Prostate gland (tissue), 2 donors: ENCODE measurements around the gene C8A.

Experiments used
- POLR2AphosphoS5 ChIP-seq: sonication (generic); formaldehyde crosslinking; IDR thresholded peaks from one replicate; pipeline ENCODE4 v1.6.1; 2017; ENCODE audit warnings: antibody characterized with exemption
- TF ChIP-seq, protein P1 (sequence below), 4 experiments: fragments of 200-600 bp in 2 of 4; fragments of 450-650 bp in 2 of 4; sonication (generic) in 2 of 4; IDR thresholded peaks; 1 replicate in 3 of 4; 2 replicates in 1 of 4; pipeline ENCODE4 v1.5.1; 2016 to 2019; ENCODE audit warnings: antibody characterized with exemption in 4 of 4, mild to moderate bottlenecking in 2 of 4, moderate library complexity in 2 of 4

DNA sequence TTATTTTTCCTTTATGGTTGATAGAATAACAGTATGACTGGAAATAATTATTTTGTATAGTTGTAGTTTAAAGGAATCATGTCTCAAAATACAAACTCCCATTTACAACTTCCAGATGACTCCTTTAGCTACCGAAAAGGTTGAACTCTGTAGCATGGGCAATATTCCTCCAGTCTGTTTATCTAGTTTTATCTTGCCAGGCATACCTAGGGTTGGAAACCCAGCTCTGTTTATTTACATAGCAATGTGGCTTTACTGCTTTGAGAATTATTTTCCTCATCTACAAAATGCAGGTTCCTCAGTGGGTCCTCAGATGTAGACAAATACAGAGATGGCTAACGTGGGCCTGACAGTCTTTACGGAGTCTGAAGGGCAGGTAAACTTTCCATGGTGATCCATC lies 51.1 kb downstream of the C8A start:
- TF ChIP-seq, protein P1, sequence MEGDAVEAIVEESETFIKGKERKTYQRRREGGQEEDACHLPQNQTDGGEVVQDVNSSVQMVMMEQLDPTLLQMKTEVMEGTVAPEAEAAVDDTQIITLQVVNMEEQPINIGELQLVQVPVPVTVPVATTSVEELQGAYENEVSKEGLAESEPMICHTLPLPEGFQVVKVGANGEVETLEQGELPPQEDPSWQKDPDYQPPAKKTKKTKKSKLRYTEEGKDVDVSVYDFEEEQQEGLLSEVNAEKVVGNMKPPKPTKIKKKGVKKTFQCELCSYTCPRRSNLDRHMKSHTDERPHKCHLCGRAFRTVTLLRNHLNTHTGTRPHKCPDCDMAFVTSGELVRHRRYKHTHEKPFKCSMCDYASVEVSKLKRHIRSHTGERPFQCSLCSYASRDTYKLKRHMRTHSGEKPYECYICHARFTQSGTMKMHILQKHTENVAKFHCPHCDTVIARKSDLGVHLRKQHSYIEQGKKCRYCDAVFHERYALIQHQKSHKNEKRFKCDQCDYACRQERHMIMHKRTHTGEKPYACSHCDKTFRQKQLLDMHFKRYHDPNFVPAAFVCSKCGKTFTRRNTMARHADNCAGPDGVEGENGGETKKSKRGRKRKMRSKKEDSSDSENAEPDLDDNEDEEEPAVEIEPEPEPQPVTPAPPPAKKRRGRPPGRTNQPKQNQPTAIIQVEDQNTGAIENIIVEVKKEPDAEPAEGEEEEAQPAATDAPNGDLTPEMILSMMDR (IDR thresholded peaks at IDR 0.05), result no peak
- TF ChIP-seq POLR2AphosphoS5, result no peak
